ENCODE measurements around the gene PTPRN2. TPM values are rescaled to one million over a fixed set of nuclear protein-coding genes. Genes with fewer than 3 reads are reported as not detected.

Gene PTPRN2
- total RNA-seq, 1 experiment from 2014 or later: not detected

DNA sequence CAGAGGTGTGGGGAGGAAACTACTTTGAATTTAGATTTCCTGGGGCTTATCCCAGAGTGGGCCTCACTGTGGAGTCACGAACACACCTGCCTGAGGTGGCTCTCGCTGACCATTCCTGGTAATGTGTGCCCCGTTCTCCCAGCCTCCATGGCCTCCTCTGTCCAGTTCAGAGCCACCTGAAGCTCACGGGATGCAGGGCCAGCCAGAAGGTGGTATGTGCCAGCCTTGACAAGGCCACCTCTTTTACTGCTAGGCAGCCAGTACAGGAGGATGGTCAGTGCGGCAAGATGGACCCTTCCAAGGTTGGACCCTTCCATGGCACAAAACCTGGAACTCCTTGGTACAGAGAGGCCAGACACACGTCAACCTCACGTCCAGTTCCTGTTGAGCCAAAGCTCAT lies 1040.5 kb downstream of the PTPRN2 start:
- TF ChIP-seq EZH2 (IDR thresholded peaks at IDR 0.05; ENCODE audit: low read depth): no peak
- TF ChIP-seq, protein P1, sequence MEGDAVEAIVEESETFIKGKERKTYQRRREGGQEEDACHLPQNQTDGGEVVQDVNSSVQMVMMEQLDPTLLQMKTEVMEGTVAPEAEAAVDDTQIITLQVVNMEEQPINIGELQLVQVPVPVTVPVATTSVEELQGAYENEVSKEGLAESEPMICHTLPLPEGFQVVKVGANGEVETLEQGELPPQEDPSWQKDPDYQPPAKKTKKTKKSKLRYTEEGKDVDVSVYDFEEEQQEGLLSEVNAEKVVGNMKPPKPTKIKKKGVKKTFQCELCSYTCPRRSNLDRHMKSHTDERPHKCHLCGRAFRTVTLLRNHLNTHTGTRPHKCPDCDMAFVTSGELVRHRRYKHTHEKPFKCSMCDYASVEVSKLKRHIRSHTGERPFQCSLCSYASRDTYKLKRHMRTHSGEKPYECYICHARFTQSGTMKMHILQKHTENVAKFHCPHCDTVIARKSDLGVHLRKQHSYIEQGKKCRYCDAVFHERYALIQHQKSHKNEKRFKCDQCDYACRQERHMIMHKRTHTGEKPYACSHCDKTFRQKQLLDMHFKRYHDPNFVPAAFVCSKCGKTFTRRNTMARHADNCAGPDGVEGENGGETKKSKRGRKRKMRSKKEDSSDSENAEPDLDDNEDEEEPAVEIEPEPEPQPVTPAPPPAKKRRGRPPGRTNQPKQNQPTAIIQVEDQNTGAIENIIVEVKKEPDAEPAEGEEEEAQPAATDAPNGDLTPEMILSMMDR (conservative IDR thresholded peaks at IDR 0.05): no peak
- Histone ChIP-seq H3K4me1 (replicated peaks; ENCODE audit: insufficient read depth) (no peaks in the 10 kb centered on the region), H3K79me2 (ENCODE audit: low read depth) (no peaks in the 10 kb centered on the region), H3K36me3 (ENCODE audit: low read depth) (no peaks in the 10 kb centered on the region), H3F3A (ENCODE audit: insufficient read depth, low read depth) (no peaks in the 10 kb centered on the region), H3K4me3 (no peak overlapping the region), H3K9me3 (ENCODE audit: insufficient read depth, low read depth) (no peaks in the 10 kb centered on the region), H3K4me2 (no peak overlapping the region), H3K27ac (no peak overlapping the region), H2AFZ (no peak overlapping the region), H4K20me1 (ENCODE audit: insufficient read depth) (peaks cover 3% of the 10 kb centered on the region; the same call in 1 of the 2 replicates), H3K9me2 (ENCODE audit: insufficient read depth) (no peaks in the 10 kb centered on the region), H3K27me3 (ENCODE audit: insufficient read depth, low read depth) (peaks cover 94% of the 10 kb centered on the region)
- no TSS peak for BruUV-seq (replicated peaks)
- CTCF ChIA-PET: no interaction called here
- no peak for DNase-seq
- POLR2A ChIA-PET (ENCODE audit: unreplicated experiment): no interaction called here
- intact Hi-C loops (cut with micrococcal nuclease; ENCODE audit: unreplicated experiment): no loop called here

DNA sequence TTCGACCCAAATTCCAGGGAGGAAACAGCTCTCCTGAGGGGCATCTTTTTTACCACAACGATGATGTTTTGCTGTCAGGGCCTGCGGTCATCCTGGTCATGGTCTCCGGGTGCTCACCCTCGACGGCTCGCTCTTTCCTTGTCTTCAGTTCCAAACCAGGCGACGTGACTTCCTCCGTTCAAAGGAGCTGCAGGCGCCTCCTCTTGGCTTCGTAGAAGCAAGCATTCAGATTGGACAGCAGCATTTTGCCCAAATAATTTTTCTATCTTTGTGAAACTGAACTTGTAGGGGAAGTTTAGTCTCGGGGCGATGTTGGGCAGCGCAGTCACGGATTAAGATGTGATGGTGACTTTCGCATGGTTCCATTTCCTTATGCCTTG lies 1042.0 kb downstream of the PTPRN2 start:
- H3K79me2 ChIP-seq (ENCODE audit: low read depth): no peaks in the 10 kb centered on the region
- no peaks in the 10 kb centered on the region for H3K9me3 ChIP-seq (ENCODE audit: insufficient read depth, low read depth)
- POLR2A ChIA-PET (ENCODE audit: unreplicated experiment): no interaction called here
- H2AFZ ChIP-seq: no peak overlapping the region
- H3K4me3 ChIP-seq: no peak overlapping the region
- no peak for DNase-seq
- BruUV-seq (replicated peaks): no TSS peak
- TF ChIP-seq, protein P1 (conservative IDR thresholded peaks at IDR 0.05): no peak
- no peak for TF ChIP-seq EZH2 (IDR thresholded peaks at IDR 0.05; ENCODE audit: low read depth)
- H3K36me3 ChIP-seq (ENCODE audit: low read depth): no peaks in the 10 kb centered on the region
- H4K20me1 ChIP-seq (ENCODE audit: insufficient read depth): peaks cover 3% of the 10 kb centered on the region; the same call in 1 of the 2 replicates
- H3K27me3 ChIP-seq (ENCODE audit: insufficient read depth, low read depth): peaks cover 97% of the 10 kb centered on the region
- CTCF ChIA-PET: no interaction called here
- H3F3A ChIP-seq (ENCODE audit: insufficient read depth, low read depth): no peaks in the 10 kb centered on the region
- no peaks in the 10 kb centered on the region for H3K9me2 ChIP-seq (ENCODE audit: insufficient read depth)
- H3K27ac ChIP-seq: no peak overlapping the region
- intact Hi-C loops (cut with micrococcal nuclease; ENCODE audit: unreplicated experiment): no loop called here
- H3K4me1 ChIP-seq (replicated peaks; ENCODE audit: insufficient read depth): no peaks in the 10 kb centered on the region
- no peak overlapping the region for H3K4me2 ChIP-seq

DNA sequence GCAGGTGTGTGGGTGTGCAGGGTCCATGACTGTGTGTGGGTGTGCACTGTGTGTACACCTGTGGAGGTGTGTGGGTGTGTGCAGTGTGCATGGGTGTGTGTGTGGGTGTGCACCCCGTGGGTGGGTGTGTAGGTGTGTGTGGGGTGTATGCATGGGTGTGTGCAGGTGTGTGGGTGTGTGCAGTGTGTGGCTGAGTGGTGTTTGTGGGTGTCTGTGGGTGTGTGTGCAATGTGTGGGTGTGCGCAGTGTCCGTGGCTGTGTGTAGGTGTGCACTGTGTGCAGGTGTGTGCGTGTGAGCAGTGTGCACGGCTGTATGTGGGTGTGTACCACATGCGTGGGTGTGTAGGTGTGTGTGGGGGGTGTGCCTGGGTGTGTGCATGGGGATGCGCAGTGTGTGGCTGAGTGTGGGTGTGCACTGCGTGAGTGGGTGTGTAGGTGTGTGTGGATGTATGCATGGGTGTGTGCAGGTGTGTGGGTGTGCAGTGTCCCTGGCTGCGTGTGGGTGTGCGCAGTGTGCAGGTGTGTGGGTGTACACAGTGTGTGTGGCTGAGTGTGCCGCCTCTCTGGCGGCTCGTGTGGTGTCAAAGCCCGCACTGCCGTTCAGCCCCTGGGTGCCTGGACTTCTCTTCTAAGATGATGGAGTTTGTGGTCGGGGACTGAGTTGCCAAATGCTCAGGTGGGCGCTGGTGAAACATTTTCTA lies 1042.5 kb downstream of the PTPRN2 start:
- Histone ChIP-seq H3K4me3 (no peak overlapping the region), H3K9me2 (ENCODE audit: insufficient read depth) (no peaks in the 10 kb centered on the region), H3F3A (ENCODE audit: insufficient read depth, low read depth) (no peaks in the 10 kb centered on the region), H3K27ac (no peak overlapping the region), H3K4me1 (replicated peaks; ENCODE audit: insufficient read depth) (no peaks in the 10 kb centered on the region), H4K20me1 (ENCODE audit: insufficient read depth) (peaks cover 3% of the 10 kb centered on the region; the same call in 1 of the 2 replicates), H3K4me2 (no peak overlapping the region), H3K36me3 (ENCODE audit: low read depth) (no peaks in the 10 kb centered on the region), H3K9me3 (ENCODE audit: insufficient read depth, low read depth) (no peaks in the 10 kb centered on the region), H3K27me3 (ENCODE audit: insufficient read depth, low read depth) (peaks cover 97% of the 10 kb centered on the region), H3K79me2 (ENCODE audit: low read depth) (no peaks in the 10 kb centered on the region), H2AFZ (no peak overlapping the region)
- intact Hi-C loops (cut with micrococcal nuclease; ENCODE audit: unreplicated experiment): no loop called here
- ChIA-PET CTCF (no interaction called here), POLR2A (ENCODE audit: unreplicated experiment) (no interaction called here)
- no TSS peak for BruUV-seq (replicated peaks)
- TF ChIP-seq, protein P1 (conservative IDR thresholded peaks at IDR 0.05): no peak
- no peak for TF ChIP-seq EZH2 (IDR thresholded peaks at IDR 0.05; ENCODE audit: low read depth)
- DNase-seq: no peak

Data from PC-9 (cell line).